UCSD-AML1 (cell line): ENCODE results near the gene SEC24B.
A peak's percentile ranks its signal among the peaks of the same experiment; 100 is the strongest.
"Not testable (repeated sequence)": the region's sequence is repeated elsewhere in the genome, so short reads cannot be mapped to it uniquely, and the experiment has no call there.

Source experiments
- DNase-seq: peaks from one replicate; lab custom pipeline; 2025; ENCODE audit not compliant: unreplicated experiment; lab: John Stamatoyannopoulos, UW

SEC24B gene

GRCh38 chr4:109497511-109497910 lies 63.9 kb downstream of the SEC24B start:
- DNase-seq: no peak

DNA sequence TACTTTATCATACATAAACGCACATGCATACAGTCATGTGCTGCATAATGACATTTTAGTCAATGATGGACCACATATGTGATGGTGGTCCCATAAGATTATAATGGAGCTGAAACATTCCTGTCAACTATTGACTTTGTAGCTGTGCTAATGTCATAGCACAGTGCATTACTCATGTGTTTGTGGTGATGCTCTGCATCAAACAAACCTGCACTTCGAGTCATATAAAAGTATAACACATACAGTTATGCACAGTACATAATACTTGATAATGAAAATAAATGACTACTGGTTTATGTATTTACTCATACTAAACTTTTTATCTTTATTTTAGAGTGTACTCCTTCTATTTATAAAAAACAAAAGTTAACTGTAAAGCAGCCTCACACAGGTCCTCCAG lies 65.9 kb downstream of the SEC24B start:
- DNase-seq: no peak

DNA sequence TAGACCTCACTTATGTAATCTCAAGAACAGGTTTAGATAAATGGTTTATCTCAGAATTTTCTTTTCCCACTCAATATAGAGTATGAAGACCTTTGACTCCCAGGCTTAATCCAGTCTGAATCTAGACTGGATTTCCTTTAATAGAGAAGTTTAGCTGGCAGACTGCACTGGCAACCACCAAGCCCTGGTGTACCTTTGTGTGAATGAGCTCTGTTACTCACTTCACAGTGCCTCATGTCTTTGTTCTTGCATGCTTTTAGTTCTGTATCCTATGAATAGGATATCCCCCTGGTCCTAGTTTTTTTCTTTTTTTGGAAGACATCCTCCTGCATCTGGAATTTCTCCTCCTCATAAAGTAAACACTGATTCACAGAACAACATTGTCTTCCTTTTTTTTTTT lies 73.3 kb downstream of the SEC24B start:
- DNase-seq: no peak

- no peak for DNase-seq
These were observed 77.1 kb downstream of the SEC24B start for GRCh38 chr4:109510687-109511086.

DNA sequence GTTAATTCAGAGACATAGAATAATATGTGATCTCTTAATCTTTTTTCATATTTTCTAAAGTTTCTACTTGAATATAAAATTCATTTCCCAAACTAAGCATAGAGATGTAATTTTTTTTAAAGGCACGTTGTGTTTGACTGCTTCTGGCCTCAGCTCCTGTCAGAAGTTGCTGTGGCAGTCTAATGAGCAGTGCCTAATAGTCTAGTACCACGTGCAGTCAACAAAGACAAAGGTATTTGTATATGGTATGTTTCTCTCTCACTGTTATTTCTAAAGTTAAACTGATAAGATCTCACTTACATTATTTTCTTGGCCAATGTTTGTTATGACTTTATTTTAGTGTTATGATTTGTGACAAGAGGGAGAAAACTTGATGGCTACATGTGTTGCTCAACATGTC lies 77.8 kb downstream of the SEC24B start:
- no peak for DNase-seq

- DNase-seq: not testable (repeated sequence)
These were observed 79.8 kb downstream of the SEC24B start for GRCh38 chr4:109513368-109513767.

- DNase-seq: no peak
These were observed 98.6 kb downstream of the SEC24B start for GRCh38 chr4:109532182-109532581.

DNA sequence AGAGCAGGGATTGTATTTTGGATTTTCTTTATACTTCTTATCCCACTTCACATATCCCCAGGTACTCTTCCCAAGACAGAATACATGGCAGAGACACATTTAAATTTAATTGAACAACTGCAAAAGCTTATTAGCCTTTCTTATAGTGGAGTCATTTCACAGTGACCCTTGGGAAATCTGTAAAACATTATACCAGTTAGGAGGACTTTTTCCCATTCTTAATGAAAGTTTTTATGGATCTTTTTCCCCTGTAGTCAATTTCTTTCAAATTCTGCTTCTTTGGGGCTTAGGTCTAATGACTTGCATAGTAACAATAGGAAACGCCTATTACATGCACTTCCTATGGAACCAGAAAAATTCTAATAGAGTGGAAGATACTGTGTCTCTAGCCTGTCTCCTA lies 111.8 kb downstream of the SEC24B start:
- DNase-seq: no peak

DNA sequence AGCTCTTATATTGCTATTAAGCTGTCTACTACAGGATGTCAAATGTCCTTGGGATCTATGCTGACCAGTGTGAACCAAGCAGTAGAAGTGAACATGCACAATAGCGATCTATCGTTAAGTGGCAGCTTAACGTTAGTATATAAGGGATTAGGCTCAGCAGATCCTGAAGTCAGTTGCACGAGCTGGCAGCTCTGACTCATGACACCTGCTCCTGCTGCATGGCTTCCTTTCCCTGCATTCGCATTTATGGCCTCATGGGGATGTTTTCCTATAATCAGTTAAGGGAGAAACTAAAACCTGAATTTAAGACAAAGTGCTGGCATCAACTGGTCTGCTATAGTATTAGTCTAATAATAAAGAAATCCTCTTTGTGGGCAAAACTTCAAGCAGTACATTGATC lies 113.8 kb downstream of the SEC24B start:
- DNase-seq: no peak

DNA sequence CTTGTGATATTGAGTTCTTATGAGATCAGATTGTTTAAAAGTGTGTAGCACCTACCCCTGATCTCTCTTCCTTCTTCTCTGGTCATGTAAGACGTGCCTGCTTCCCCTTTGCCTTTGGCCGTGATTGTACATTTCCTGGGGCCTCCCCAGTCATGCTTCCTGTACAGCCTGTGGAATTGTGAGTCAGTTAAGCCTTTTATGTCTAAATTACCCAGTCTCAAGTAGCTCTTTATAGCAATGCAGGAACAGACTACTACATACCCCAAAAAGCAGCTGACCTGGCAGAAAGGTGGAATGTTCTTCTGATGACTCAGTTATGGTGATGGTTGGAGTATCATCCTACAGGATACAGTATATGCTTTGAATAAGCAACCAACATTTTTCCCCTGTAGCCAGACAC lies 115.0 kb downstream of the SEC24B start:
- peak; percentile 45 for DNase-seq

GRCh38 chr4:109552237-109552636 lies 118.6 kb downstream of the SEC24B start:
- DNase-seq: no peak

DNA sequence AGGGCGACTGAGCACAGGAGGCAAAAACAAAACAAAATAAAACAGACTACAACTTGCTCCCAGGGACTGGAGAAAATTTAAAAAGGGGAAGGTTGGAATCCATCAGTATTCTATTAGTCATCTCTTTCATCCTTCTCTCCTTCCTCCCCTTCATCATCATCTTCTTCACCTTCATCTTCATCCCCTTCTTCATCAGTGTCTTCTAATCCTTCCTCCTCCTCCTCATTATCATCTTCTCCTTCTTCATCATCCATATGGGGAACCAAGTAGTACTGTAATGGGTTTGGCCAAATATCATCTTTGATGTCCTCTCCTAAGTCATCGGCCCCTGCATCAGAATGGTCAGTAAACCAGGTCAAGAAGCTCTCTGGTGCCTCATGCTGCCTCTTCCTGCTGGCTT lies 119.5 kb downstream of the SEC24B start:
- no peak for DNase-seq

DNA sequence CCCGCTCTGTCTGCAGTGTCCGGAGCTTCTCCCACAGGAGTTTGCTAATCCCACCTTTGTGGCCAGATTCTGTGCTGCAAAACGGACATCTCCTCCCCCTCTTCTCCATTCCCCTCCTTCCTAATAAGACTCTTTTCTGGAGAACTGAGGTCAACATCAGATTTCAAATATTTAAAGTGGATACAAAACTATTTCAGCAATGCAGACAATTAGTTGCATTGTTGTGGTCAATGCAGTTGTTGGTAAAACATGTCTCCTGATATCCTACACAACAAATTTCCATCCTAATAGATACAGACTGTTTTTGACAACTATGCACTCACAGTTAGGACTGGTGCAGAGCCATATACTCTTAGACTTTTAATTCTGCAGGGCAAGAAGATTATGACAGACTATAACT lies 121.4 kb downstream of the SEC24B start:
- no peak for DNase-seq

DNA sequence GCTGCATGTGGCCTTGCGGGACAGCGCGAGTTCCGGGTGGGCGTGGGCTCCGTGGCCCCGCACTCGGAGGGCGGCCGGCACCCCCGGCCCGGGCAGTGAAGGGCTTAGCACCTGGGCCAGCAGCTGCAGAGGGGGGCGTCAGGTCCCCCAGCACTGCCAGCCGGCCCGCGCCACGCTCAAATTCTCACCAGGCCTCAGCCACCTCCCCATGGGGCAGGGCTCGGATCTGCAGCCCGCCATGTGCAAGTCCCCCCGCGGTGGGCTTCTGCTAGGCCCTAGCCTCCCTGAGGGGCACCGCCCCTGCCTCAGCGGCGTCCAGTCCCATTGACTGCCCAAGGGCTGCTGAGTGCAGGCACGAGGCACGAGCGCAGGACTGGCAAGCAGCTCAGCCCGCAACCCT lies 123.8 kb downstream of the SEC24B start:
- DNase-seq: no peak

- DNase-seq: not testable (repeated sequence)
These were observed 124.5 kb downstream of the SEC24B start for GRCh38 chr4:109558095-109558494.

DNA sequence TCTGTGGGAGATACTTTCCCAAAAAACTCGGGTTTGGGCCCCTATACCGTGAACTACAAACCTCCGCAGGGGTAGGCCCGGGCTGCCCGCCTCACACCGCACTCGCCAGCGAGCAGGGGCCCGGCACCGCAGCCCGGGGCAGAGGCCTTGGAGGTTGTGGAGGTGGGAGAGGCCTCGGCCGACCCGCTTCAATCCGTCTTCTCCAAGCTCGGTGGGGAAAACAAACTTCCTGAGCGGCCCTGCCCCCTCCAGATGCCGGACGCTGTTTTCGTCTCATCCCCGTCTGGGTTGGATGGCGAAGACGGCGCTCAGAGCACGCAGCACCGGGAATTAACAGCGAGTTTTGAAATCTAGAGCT lies 126.0 kb downstream of the SEC24B start:
- no peak for DNase-seq

- peak; percentile 44 for DNase-seq
These were observed 126.5 kb downstream of the SEC24B start, which contains the start of gene MCUB for GRCh38 chr4:109559983-109560686. Gene MCUB (plus strand): TSS chr4:109560246. CDS start chr4:109560338, 92 bp downstream.

GRCh38 chr4:109560687-109561461 lies 127.3 kb downstream of the SEC24B start:
- peak; percentile 41 for DNase-seq

DNA sequence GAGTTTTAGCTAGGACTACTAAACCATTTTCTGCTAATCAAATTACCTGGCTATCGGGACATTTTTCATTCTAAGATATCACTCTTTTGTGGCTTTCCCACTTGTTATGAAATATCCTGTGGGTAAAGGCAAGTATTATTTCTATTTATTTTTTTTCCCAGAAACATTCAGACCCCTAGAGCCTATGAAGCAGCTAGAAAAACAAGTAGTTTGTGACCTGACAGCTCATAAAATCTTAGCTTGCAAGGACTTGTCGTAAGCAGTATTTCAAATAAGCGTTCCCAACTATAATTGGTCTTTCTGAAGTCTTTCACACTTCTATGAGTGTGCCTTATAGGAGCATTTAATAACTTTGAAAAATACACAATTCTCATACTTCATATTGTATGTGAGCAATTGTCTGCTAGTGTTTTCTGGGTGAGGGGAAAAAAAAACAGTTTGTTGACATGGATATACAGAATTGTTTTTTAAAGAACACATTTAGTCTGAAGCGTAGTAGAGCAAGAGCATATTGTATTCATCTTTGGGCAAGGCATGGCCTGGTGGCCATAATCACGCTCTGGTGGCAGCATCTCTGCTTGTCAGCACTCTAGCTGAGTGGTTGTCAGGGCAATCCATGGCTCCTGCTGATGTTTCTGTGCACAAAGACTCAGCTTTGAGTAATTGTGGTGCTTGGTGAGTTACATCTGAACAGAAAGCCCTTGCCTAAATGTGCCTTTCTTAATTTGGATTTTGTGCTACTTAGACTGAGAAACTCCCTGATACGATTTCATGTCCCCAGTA lies 129.0 kb downstream of the SEC24B start:
- DNase-seq: no peak

- DNase-seq: no peak
These were observed 137.9 kb downstream of the SEC24B start for GRCh38 chr4:109571494-109571893.

- DNase-seq: no peak
These were observed 138.5 kb downstream of the SEC24B start for GRCh38 chr4:109572154-109572553.

DNA sequence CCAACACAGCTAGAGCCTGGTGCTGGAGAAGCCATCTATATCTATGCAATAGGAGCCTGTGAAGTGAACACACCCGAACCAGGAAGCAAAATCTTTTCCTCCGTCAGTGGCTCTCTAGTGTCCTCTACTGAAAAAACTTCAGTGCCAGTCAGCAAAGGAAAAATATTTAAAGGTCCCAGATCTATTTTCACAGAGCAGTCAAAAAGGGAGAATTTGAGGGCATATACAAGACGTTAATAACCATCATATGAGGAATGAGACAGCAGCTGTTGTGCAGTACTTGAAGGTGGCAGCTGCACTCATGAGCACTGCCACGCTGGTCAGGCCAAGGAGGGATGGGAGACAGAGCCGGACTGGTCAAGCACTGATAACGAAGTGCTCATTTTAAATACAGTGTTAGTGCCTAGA lies 140.8 kb downstream of the SEC24B start:
- peak; percentile 8 for DNase-seq
